AG10803 (cell line): ENCODE data around the gene COPE.

ENCODE experiments used
- DNase-seq: peaks from one replicate; pipeline ENCODE4 v3.0.0; 2010; ENCODE audit warnings: low read depth
- H3K4me3 ChIP-seq: 2 replicates; pipeline ENCODE4 v1.5.1; 2011; ENCODE audit warnings: mild to moderate bottlenecking, low read length, control low read depth
- CTCF ChIP-seq: conservative IDR thresholded peaks from 2 replicates; pipeline ENCODE4 v1.5.1; 2011; ENCODE audit warnings: mild to moderate bottlenecking, low read length, control low read depth, inconsistent platforms

The COPE gene

GRCh38 chr19:18940769-18941627 lies 21.8 kb upstream of the COPE start, which contains the start of gene HOMER3:
TSS of gene HOMER3 (minus strand) at chr19:18941217. CDS start at chr19:18938982, 2,235 bp downstream.
- peak within 1 kb of the TSS; percentile 82 for H3K4me3 ChIP-seq
- TF ChIP-seq CTCF, result peak; percentile 35; the same call in 1 of the 2 replicates
- peak; percentile 53 for DNase-seq

GRCh38 chr19:18939922-18940768 lies 21.0 kb upstream of the COPE start:
- peak; percentile 44 for DNase-seq
- no peak for TF ChIP-seq CTCF
- peak overlapping the region; percentile 82 for H3K4me3 ChIP-seq

- peak overlapping the region; percentile 82 for H3K4me3 ChIP-seq
- no peak for DNase-seq
- TF ChIP-seq CTCF, result no peak; the same call in 1 of the 2 replicates
Measured at GRCh38 chr19:18939163-18939562, 20.0 kb upstream of the COPE start.

- no peak for TF ChIP-seq CTCF
- DNase-seq, result no peak
- H3K4me3 ChIP-seq, result no peak overlapping the region
Measured at GRCh38 chr19:18933297-18933696, 14.1 kb upstream of the COPE start.

GRCh38 chr19:18932216-18932841 lies 13.1 kb upstream of the COPE start:
- DNase-seq, result peak; percentile 25
- no peak for TF ChIP-seq CTCF
- no peak overlapping the region for H3K4me3 ChIP-seq

GRCh38 chr19:18931316-18932162 lies 12.4 kb upstream of the COPE start:
- DNase-seq, result no peak
- no peak overlapping the region for H3K4me3 ChIP-seq
- no peak for TF ChIP-seq CTCF
